Subcutaneous adipose tissue (tissue), 4 donors: Measurements from ENCODE around the gene KLF7. TPM values are rescaled to one million over a fixed set of nuclear protein-coding genes. Genes with fewer than 3 reads are reported as not detected.

Experiments used
- total RNA-seq, 4 donors: library from RNA; depleted of rRNA; stranded (reverse); fragments of >200 nt; gene quantifications; one replicate each; pipeline ENCODE4 v1.1.0, GENCODE V29; 2016
- TF ChIP-seq, protein P1 (sequence below): fragments of 450-650 bp; IDR thresholded peaks from one replicate; pipeline ENCODE4 v1.5.1; 2016; ENCODE audit warnings: low read depth, mild to moderate bottlenecking, control low read depth, antibody characterized with exemption, moderate library complexity

The KLF7 gene
- total RNA-seq, 4 donors from 2014 or later, result 25.7 to 34.1 (median 28.7) TPM

GRCh38 chr2:207085110-207085509 is 80.6 kb downstream of the KLF7 start:
- TF ChIP-seq, protein P1, sequence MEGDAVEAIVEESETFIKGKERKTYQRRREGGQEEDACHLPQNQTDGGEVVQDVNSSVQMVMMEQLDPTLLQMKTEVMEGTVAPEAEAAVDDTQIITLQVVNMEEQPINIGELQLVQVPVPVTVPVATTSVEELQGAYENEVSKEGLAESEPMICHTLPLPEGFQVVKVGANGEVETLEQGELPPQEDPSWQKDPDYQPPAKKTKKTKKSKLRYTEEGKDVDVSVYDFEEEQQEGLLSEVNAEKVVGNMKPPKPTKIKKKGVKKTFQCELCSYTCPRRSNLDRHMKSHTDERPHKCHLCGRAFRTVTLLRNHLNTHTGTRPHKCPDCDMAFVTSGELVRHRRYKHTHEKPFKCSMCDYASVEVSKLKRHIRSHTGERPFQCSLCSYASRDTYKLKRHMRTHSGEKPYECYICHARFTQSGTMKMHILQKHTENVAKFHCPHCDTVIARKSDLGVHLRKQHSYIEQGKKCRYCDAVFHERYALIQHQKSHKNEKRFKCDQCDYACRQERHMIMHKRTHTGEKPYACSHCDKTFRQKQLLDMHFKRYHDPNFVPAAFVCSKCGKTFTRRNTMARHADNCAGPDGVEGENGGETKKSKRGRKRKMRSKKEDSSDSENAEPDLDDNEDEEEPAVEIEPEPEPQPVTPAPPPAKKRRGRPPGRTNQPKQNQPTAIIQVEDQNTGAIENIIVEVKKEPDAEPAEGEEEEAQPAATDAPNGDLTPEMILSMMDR, result no peak

GRCh38 chr2:207083361-207084110 is 82.2 kb downstream of the KLF7 start:
- TF ChIP-seq, protein P1, result no peak

DNA sequence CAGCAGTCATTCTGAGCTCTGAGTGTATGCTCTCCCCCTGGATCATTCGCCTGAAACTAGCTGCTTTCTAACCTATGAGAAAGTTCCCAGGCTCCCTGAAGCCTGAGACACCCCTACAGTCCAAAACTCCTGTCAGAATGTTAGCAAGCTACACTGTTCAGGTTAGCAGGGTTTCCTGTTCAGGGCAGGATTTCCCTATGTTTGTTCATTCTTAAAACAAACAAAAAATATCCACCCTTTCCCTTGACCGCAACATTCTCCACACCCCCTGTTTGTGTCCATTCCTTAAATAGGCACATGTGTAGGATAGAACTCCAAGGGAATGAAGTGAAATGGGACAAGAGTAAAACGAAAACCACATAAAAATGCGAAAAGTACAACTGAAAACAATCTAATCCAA is 83.1 kb downstream of the KLF7 start:
- TF ChIP-seq, protein P1, result no peak

DNA sequence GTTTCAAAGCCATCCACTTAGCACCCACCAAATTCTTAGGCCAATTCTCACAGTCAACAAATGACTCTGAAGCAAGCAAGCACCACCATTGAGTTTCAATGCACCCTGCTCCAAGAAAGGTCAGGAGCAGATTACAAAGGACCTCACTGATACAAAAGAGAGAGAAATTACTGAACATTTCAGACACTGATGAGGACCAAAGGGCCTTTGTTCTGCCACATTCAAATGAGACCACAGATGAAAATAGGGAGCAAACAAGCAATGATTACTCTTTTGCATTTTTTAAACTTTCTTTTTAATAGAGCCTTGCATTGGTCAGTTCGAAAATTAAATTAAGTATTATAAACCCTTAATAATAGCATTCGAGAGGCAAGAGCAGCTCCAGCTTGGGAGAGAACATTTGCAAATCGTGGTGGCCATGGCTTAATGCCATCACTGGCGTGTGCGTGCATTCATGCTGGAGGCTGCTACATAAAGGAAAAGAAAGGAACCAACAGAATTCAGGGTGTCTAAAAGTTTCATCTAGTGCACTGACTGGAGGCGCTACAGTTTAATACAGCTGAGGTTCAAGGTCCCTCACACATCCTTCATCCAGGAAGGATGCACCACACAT is 87.5 kb downstream of the KLF7 start:
- TF ChIP-seq, protein P1, result no peak

DNA sequence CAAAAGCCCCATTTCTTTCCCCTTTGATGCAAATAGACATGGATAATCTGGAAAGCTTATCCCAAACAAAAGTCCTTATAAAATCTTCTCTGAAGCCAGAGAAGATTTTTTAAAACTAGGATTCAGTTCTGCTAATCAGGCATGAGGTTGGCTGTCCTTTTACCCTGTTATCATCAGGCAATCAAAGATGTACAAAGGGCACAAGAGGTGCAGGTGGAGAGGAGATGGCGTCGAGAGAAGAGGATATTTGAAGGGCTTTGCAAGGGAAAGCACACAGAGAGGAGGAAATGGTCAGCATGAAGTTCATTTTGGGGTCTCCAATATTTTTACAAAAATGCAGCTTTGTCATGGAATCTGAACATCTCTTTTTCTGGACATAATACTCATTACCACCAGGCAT is 88.5 kb downstream of the KLF7 start:
- TF ChIP-seq, protein P1, result no peak

DNA sequence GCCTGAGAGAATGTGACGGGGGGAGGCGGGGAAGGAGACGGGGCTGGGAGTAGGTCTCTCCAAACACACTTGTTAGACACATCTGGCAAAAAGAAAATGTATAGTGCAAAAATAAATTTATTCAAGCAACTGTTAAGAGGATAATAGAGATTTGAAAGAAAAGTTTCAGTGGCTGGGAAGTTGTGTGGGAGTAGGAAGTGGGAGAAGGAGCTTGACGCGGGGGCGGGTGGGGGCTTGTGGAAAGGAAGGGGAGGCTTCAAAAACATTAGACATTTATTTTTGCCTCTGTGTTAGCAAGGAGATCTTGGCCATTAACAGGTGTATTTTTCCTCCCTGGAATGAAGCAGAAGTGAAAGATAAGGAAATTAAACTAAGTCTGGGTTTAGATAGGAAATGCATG is 90.3 kb downstream of the KLF7 start:
- TF ChIP-seq, protein P1, result no peak

GRCh38 chr2:207073801-207074678 is 91.7 kb downstream of the KLF7 start:
- TF ChIP-seq, protein P1, result no peak
